Mesendoderm (in vitro differentiated cells): ENCODE results near the gene KDM6A.

Experiments
- DNase-seq: peaks from one replicate; pipeline ENCODE4 v3.0.0; 2013
- H2AK5ac ChIP-seq: 2 replicates; pipeline ENCODE4 v1.6.1; 2013; ENCODE audit warnings: low read length, inconsistent platforms
- H2BK120ac ChIP-seq: 2 replicates; pipeline ENCODE4 v1.6.1; 2013; ENCODE audit warnings: low read depth, mild to moderate bottlenecking, low read length, moderate library complexity, mixed read lengths
- H2BK15ac ChIP-seq: replicated peaks from 2 replicates; pipeline ENCODE4 v1.6.1; 2013; ENCODE audit warnings: low read depth, mild to moderate bottlenecking, moderate library complexity
- H2BK5ac ChIP-seq: 2 replicates; pipeline ENCODE4 v1.6.1; 2013; ENCODE audit warnings: low read length, inconsistent platforms
- H3K18ac ChIP-seq: 2 replicates; pipeline ENCODE4 v1.6.1; 2013; ENCODE audit warnings: mild to moderate bottlenecking, low read length, mixed read lengths
- H3K23ac ChIP-seq: one replicate; pipeline ENCODE4 v1.6.1; 2013; ENCODE audit warnings: low read length
- H3K27ac ChIP-seq: 2 replicates; pipeline ENCODE4 v1.5.1; 2013; ENCODE audit warnings: low read depth, mild to moderate bottlenecking, inconsistent platforms, low read length, moderate library complexity
- H3K27me3 ChIP-seq: 2 replicates; pipeline ENCODE4 v1.6.1; 2013; ENCODE audit warnings: low read length, control low read depth, mild to moderate bottlenecking, inconsistent platforms; ENCODE audit not compliant: insufficient read depth, poor library complexity
- H3K36me3 ChIP-seq: 2 replicates; pipeline ENCODE4 v1.6.1; 2013; ENCODE audit warnings: low read length, inconsistent platforms; ENCODE audit not compliant: control insufficient read depth, insufficient read depth
- H3K4ac ChIP-seq: one replicate; pipeline ENCODE4 v1.6.1; 2013; ENCODE audit warnings: low read depth, mild to moderate bottlenecking, low read length, moderate library complexity
- H3K4me1 ChIP-seq: 2 replicates; pipeline ENCODE4 v1.6.1; 2013; ENCODE audit warnings: low read depth, low read length, inconsistent platforms; ENCODE audit not compliant: control insufficient read depth
- H3K4me2 ChIP-seq: 2 replicates; pipeline ENCODE4 v1.6.1; 2013; ENCODE audit warnings: low read length
- H3K4me3 ChIP-seq: 2 replicates; pipeline ENCODE4 v1.5.1; 2013; ENCODE audit warnings: mild to moderate bottlenecking, low read length
- H3K56ac ChIP-seq: one replicate; pipeline ENCODE4 v1.6.1; 2013; ENCODE audit warnings: low read length
- H3K79me1 ChIP-seq: 2 replicates; pipeline ENCODE4 v1.6.1; 2013; ENCODE audit warnings: low read length, inconsistent platforms
- H3K79me2 ChIP-seq: 2 replicates; pipeline ENCODE4 v1.6.1; 2013; ENCODE audit warnings: mild to moderate bottlenecking, low read length; ENCODE audit not compliant: control insufficient read depth, insufficient read depth
- H3K9ac ChIP-seq: 2 replicates; pipeline ENCODE4 v1.6.1; 2013; ENCODE audit warnings: low read length, inconsistent platforms
- H4K5ac ChIP-seq: one replicate; pipeline ENCODE4 v1.6.1; 2013; ENCODE audit warnings: low read length
- H4K8ac ChIP-seq: one replicate; pipeline ENCODE4 v1.6.1; 2013; ENCODE audit warnings: low read depth, mild to moderate bottlenecking, control low read depth, low read length, moderate library complexity
- WGBS: extraction: QIAGEN DNeasy Blood & Tissue Kit; methylation state at CpG from one replicate; pipeline ENCODE4 v1.1.7; 2013; ENCODE audit warnings: low lambda C conversion rate, missing lambda C conversion rate; ENCODE audit not compliant: insufficient coverage; ENCODE audit errors: extremely low coverage; 5-methylcytosine and 5-hydroxymethylcytosine counted together

The KDM6A gene

GRCh38 chrX:44876767-44877166, 3.8 kb downstream of the KDM6A start:
- Histone ChIP-seq H3K4ac (no peak overlapping the region), H3K27ac (no peak overlapping the region), H3K79me1 (no peaks in the 10 kb centered on the region), H2AK5ac (no peak overlapping the region), H3K18ac (no peak overlapping the region), H2BK120ac (no peak overlapping the region), H2BK15ac (no peak overlapping the region), H3K79me2 (peaks cover 51% of the 10 kb centered on the region), H3K23ac (no peak overlapping the region), H3K36me3 (no peaks in the 10 kb centered on the region), H3K9ac (no peak overlapping the region), H3K4me1 (no peaks in the 10 kb centered on the region), H4K5ac (no peak overlapping the region), H2BK5ac (no peak overlapping the region), H4K8ac (no peak overlapping the region), H3K56ac (no peak overlapping the region), H3K4me3 (no peak overlapping the region), H3K27me3 (no peaks in the 10 kb centered on the region), H3K4me2 (no peak overlapping the region)
- DNase-seq: no peak
- WGBS: 90% methylated on average over 10 of the region's 19 CpGs

GRCh38 chrX:44878780-44879179, 5.8 kb downstream of the KDM6A start:
- H3K4me3 ChIP-seq: no peak overlapping the region
- no peak overlapping the region for H4K5ac ChIP-seq
- no peaks in the 10 kb centered on the region for H3K4me1 ChIP-seq
- H2BK5ac ChIP-seq: no peak overlapping the region
- no peaks in the 10 kb centered on the region for H3K27me3 ChIP-seq
- no peak overlapping the region for H3K18ac ChIP-seq
- H3K9ac ChIP-seq: no peak overlapping the region
- no peak overlapping the region for H3K56ac ChIP-seq
- no peak overlapping the region for H3K4ac ChIP-seq
- no peak for DNase-seq
- H2BK15ac ChIP-seq: no peak overlapping the region
- H3K79me1 ChIP-seq: no peaks in the 10 kb centered on the region
- H2AK5ac ChIP-seq: no peak overlapping the region
- no peak overlapping the region for H2BK120ac ChIP-seq
- H3K23ac ChIP-seq: no peak overlapping the region
- no peak overlapping the region for H4K8ac ChIP-seq
- H3K4me2 ChIP-seq: no peak overlapping the region
- no peaks in the 10 kb centered on the region for H3K36me3 ChIP-seq
- H3K79me2 ChIP-seq: peaks cover 61% of the 10 kb centered on the region
- H3K27ac ChIP-seq: no peak overlapping the region
- no CpG with 5 or more reads among the region's 8 CpGs for WGBS

GRCh38 chrX:44881549-44881948, 8.6 kb downstream of the KDM6A start:
- no peak overlapping the region for H3K4me2 ChIP-seq
- H3K23ac ChIP-seq: no peak overlapping the region
- no peak overlapping the region for H2BK120ac ChIP-seq
- H3K18ac ChIP-seq: no peak overlapping the region
- no peak overlapping the region for H3K4me3 ChIP-seq
- no peaks in the 10 kb centered on the region for H3K36me3 ChIP-seq
- no peak overlapping the region for H4K8ac ChIP-seq
- H4K5ac ChIP-seq: no peak overlapping the region
- H3K27ac ChIP-seq: no peak overlapping the region
- no peaks in the 10 kb centered on the region for H3K4me1 ChIP-seq
- no peak overlapping the region for H2AK5ac ChIP-seq
- peaks cover 60% of the 10 kb centered on the region for H3K79me2 ChIP-seq
- no peak for DNase-seq
- no peak overlapping the region for H3K9ac ChIP-seq
- H3K4ac ChIP-seq: no peak overlapping the region
- H2BK15ac ChIP-seq: no peak overlapping the region
- no CpG with 5 or more reads among the region's 10 CpGs for WGBS
- no peaks in the 10 kb centered on the region for H3K79me1 ChIP-seq
- H3K56ac ChIP-seq: no peak overlapping the region
- H2BK5ac ChIP-seq: no peak overlapping the region
- H3K27me3 ChIP-seq: no peaks in the 10 kb centered on the region

- H3K18ac ChIP-seq: no peak overlapping the region
- no peak overlapping the region for H3K9ac ChIP-seq
- no peak overlapping the region for H2BK120ac ChIP-seq
- no peaks in the 10 kb centered on the region for H3K4me1 ChIP-seq
- no peak overlapping the region for H2AK5ac ChIP-seq
- H4K5ac ChIP-seq: no peak overlapping the region
- no peak overlapping the region for H2BK5ac ChIP-seq
- H3K4me3 ChIP-seq: no peak overlapping the region
- H3K79me1 ChIP-seq: no peaks in the 10 kb centered on the region
- no peak overlapping the region for H3K56ac ChIP-seq
- no peaks in the 10 kb centered on the region for H3K27me3 ChIP-seq
- no peak overlapping the region for H4K8ac ChIP-seq
- H3K4me2 ChIP-seq: no peak overlapping the region
- no peak overlapping the region for H3K4ac ChIP-seq
- no peak for DNase-seq
- no peaks in the 10 kb centered on the region for H3K36me3 ChIP-seq
- peaks cover 66% of the 10 kb centered on the region for H3K79me2 ChIP-seq
- no peak overlapping the region for H3K27ac ChIP-seq
- H3K23ac ChIP-seq: no peak overlapping the region
- H2BK15ac ChIP-seq: no peak overlapping the region
Measured at GRCh38 chrX:44882635-44883034, 9.6 kb downstream of the KDM6A start.

- no peak overlapping the region for H3K23ac ChIP-seq
- H3K79me2 ChIP-seq: peaks cover 66% of the 10 kb centered on the region
- H3K9ac ChIP-seq: no peak overlapping the region
- no peak overlapping the region for H3K4me2 ChIP-seq
- H3K27me3 ChIP-seq: no peaks in the 10 kb centered on the region
- H2BK120ac ChIP-seq: no peak overlapping the region
- no peak overlapping the region for H3K18ac ChIP-seq
- no peaks in the 10 kb centered on the region for H3K4me1 ChIP-seq
- H4K5ac ChIP-seq: no peak overlapping the region
- no peak overlapping the region for H2AK5ac ChIP-seq
- H3K79me1 ChIP-seq: no peaks in the 10 kb centered on the region
- H3K56ac ChIP-seq: no peak overlapping the region
- H3K36me3 ChIP-seq: no peaks in the 10 kb centered on the region
- no peak for DNase-seq
- H3K27ac ChIP-seq: no peak overlapping the region
- H3K4me3 ChIP-seq: no peak overlapping the region
- H2BK15ac ChIP-seq: no peak overlapping the region
- H2BK5ac ChIP-seq: no peak overlapping the region
- WGBS: no CpG with 5 or more reads among the region's 4 CpGs
- no peak overlapping the region for H4K8ac ChIP-seq
- H3K4ac ChIP-seq: no peak overlapping the region
Measured at GRCh38 chrX:44884944-44885343, 12.0 kb downstream of the KDM6A start.

GRCh38 chrX:44889824-44890223, 16.8 kb downstream of the KDM6A start:
- DNase-seq: no peak
- Histone ChIP-seq H3K9ac (no peak overlapping the region), H2BK120ac (no peak overlapping the region), H3K27ac (no peak overlapping the region), H3K4ac (no peak overlapping the region), H3K79me2 (peaks cover 51% of the 10 kb centered on the region), H3K4me3 (no peak overlapping the region), H2BK15ac (no peak overlapping the region), H3K4me2 (no peak overlapping the region), H2BK5ac (no peak overlapping the region), H2AK5ac (no peak overlapping the region), H3K27me3 (no peaks in the 10 kb centered on the region), H3K56ac (no peak overlapping the region), H3K79me1 (no peaks in the 10 kb centered on the region), H4K8ac (no peak overlapping the region), H3K18ac (no peak overlapping the region), H4K5ac (no peak overlapping the region), H3K4me1 (no peaks in the 10 kb centered on the region), H3K23ac (no peak overlapping the region), H3K36me3 (no peaks in the 10 kb centered on the region)
- no CpG with 5 or more reads among the region's 1 CpG for WGBS
